GM10248 (cell line): Measurements from ENCODE around the gene DCLK1.

ENCODE experiments used
- CTCF ChIA-PET: fragments of 300-600 bp; sonication (Branson Sonifier 250); formaldehyde crosslinking; extraction: SDS; loops from one replicate; lab custom pipeline; 2021; ENCODE audit warnings: antibody characterized with exemption; lab: Yijun Ruan, JAX
- POLR2A ChIA-PET: fragments of 350-650 bp; sonication (Branson Sonifier 250); formaldehyde crosslinking; extraction: SDS; loops from one replicate; lab custom pipeline; 2020; ENCODE audit warnings: antibody characterized with exemption; lab: Yijun Ruan, JAX
- DNase-seq: peaks from one replicate; pipeline ENCODE4 v3.0.0; 2012; ENCODE audit errors: extremely low spot score
- CTCF ChIP-seq: IDR thresholded peaks from 2 replicates; pipeline ENCODE4 v1.5.1; 2012; ENCODE audit warnings: mild to moderate bottlenecking, low read depth; ENCODE audit errors: extremely low read depth, missing control alignments, control extremely low read depth

The DCLK1 gene

GRCh38 chr13:35814605-35815011 lies 316.6 kb downstream of the DCLK1 start:
- no peak for DNase-seq
- CTCF ChIA-PET: interaction anchor here (0.9 to 1.6 kb wide), 2 partner anchors 11 to 26 kb away, joined by 3 to 4 read pairs; no protein-coding TSS in a partner anchor
- POLR2A ChIA-PET: no interaction called here
- no peak for TF ChIP-seq CTCF

- ChIA-PET POLR2A (no interaction called here), CTCF (no interaction called here)
- DNase-seq: no peak
- TF ChIP-seq CTCF: no peak
These were observed 318.4 kb downstream of the DCLK1 start for GRCh38 chr13:35812736-35813135.

GRCh38 chr13:35810321-35810720 lies 320.9 kb downstream of the DCLK1 start:
- POLR2A ChIA-PET: interaction anchor here (0.5 kb wide), 1 partner anchor 1113 kb away, joined by 3 read pairs; no protein-coding TSS in a partner anchor
- no peak for TF ChIP-seq CTCF
- CTCF ChIA-PET: no interaction called here
- no peak for DNase-seq

GRCh38 chr13:35808846-35809245 lies 322.3 kb downstream of the DCLK1 start:
- ChIA-PET POLR2A (no interaction called here), CTCF (interaction anchor here (1.2 kb wide), 1 partner anchor 20 kb away, joined by 3 read pairs; no protein-coding TSS in a partner anchor)
- TF ChIP-seq CTCF: no peak
- no peak for DNase-seq

GRCh38 chr13:35804901-35805300 lies 326.3 kb downstream of the DCLK1 start:
- CTCF ChIA-PET: no interaction called here
- TF ChIP-seq CTCF: no peak
- POLR2A ChIA-PET: no interaction called here
- DNase-seq: no peak

- no peak for DNase-seq
- no peak for TF ChIP-seq CTCF
- CTCF ChIA-PET: no interaction called here
These were observed 333.2 kb downstream of the DCLK1 start for GRCh38 chr13:35797991-35798390.

More at GRCh38 chr13:35797991-35798390, 333.2 kb downstream of the DCLK1 start:
- POLR2A ChIA-PET: no interaction called here
